Fibroblast of skin of scalp (primary cell): ENCODE measurements around the gene FAM131C.
A peak's percentile ranks its signal among the peaks of the same experiment; 100 is the strongest.
"Not testable (repeated sequence)": the region's sequence is repeated elsewhere in the genome, so short reads cannot be mapped to it uniquely, and the experiment has no call there.

Experiments used
- DNase-seq: peaks from one replicate; pipeline ENCODE4 v3.0.0-alpha.2; 2013

The FAM131C gene

DNA sequence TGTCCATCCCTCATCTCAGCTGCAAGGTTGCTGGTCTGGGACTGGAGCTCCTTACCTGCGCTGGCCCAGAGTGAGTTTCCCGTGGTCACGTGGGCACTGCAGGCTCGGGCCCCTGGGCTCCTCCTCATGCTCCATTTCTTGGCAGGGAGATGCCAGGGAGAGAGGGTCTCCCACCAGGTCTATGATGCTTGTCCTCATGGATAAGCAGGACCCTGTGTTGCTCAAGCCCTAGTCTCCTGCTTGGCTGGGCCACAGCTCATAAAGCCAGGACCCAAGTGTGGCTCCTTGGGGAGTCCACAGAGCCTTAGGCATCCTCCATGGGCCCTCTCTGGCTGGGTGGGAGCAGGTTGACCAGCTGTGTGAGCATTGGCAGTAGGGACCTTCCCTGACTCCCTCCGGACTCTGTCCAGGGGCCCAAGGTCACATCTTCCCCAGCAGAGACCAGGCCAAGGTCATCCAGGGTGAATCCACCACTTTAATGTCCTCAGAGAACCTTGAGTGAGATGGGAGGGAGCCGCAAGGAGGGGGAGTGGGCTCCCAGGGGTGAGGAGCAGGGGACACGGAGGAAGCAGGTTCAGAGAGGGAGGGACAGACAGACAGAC lies 16.0 kb downstream of the FAM131C start:
- not testable (repeated sequence) for DNase-seq

DNA sequence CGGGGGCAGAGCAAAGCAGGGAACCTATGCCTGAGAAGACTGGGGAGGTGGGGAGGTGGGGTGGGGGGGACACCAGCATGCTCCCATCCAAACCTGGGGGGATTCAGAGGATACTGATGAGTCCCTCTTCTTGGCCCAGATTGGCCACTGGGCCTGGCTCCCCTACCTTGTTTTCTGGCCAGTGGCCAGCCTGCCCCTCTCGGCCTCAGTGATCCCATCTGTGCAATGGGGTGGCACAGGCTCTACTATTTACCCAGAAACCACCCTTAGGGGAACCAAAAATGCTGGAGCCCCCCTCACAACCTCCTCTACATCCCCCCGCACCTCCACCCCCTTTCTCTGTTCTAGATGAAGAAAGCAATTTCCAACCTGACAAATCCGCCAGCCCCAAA lies 16.9 kb downstream of the FAM131C start:
- not testable (repeated sequence) for DNase-seq

DNA sequence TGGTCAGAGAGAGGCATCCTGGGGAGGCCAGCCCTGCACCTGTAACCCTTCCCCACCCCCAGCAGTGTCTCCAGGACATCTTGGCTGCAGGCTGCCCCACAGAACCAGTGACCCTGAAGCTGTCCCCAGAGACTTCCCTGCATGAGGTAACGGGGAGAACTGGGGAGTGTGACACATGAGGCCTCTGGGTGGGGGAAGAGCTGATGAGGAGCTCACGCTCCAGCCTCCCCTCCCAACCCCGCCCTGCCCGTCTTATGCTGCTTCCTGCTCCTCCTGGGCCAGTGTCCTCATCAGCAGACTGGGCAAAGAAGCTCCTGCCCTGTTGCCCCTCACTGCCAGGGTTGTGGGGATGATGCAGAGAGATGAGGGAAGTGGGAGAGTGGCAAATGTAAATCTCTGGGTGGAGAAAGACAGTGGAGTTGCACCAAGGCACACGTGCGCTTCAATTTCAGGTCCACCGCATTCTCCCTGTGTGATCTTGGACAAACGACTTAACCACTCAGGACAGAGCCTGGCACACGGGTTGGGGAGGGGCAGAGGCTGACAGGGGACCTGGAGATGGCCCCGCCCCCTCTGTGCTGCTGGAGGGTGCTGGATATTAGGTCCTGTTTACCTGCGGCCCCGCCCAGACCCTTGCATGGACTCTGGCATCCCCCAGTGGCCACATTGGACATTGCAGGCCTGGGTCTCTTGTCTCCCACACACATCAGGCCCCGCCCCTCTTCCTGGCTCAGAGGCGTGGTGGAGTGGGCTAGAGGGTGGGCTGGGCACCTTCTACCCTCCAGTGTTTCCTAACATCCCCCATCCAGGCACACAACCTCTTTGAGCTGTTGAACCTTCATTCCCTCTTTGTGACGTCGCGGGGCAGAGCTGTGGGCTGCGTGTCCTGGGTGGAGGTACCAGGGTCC lies 17.6 kb downstream of the FAM131C start:
- DNase-seq, result peak; percentile 71

DNA sequence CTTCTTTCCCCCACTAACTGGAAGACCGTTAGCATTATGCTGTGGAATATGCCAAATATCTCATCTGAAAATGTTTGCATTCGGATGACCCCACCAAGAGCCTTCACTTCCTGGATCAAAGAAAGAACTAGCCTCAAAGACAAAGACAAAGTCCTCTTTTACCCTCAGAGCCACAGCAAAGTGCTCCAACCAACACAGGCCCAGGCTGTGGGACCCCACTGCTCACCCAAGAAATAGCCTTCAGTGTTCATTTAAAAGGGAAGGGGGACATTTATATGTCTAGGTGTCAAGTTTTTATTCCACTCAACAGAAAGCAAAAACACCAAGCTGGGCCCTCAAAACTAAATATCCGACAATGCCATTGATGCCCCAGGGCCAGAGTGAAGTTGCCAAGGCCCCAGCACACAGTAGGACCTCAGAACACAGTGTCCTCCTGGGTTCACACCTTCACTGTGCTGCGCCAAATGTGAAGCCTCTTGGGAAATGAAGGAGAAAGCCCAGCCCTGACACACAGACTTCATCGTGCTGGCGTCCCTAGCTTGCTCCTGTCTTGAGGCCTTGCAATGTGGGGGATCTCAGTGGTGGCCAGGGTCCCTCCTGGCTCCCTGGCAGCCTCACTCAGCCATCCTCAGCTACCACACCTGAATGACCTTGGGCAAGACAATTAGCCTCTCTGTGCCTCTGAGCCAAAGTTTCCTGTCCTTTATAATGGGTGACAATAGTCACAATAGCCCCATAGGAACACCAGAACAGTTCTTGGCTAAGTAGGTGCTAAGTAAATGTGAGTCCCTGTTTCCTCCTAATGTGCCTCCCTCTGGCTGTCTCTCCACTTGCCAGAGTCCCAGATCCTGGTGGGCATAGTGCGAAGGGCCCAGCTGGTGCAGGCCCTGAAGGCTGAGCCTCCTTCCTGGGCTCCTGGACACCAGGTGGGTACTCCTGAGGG lies 18.6 kb downstream of the FAM131C start:
- no peak for DNase-seq

DNA sequence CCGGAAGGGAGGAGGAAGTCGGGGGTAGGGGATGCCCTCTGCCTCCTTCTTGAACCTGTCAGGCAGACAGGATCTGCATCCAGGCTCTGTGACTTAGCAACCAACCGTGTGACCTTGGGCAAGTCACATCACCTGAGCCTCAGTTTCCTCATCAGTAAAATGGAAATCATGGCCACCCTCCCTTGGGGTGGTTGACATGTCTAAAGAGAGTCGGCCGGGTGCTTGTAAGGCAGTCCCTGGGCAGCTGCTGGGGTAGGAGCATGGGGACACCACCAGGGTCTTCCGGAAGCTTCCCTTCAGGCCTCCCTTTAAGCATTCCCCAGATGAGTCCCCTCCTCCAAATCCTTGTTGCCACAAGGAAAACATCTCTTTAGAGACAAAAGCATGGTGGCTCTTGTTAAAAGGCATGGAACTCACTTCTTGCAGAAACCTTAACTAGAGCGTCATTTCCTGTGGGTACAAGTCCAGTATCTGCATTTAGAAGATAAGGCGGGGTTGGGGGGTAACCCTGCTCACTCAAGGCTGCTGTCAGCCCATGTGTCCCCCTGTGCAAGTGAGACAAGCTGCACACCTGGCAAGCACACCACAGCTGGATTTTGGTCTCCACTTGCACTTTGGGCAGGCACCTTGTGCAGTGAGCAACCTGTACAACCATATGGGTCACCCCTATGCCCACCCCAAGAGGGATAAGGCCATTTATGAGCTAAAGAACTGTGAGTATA lies 19.5 kb downstream of the FAM131C start:
- no peak for DNase-seq

DNA sequence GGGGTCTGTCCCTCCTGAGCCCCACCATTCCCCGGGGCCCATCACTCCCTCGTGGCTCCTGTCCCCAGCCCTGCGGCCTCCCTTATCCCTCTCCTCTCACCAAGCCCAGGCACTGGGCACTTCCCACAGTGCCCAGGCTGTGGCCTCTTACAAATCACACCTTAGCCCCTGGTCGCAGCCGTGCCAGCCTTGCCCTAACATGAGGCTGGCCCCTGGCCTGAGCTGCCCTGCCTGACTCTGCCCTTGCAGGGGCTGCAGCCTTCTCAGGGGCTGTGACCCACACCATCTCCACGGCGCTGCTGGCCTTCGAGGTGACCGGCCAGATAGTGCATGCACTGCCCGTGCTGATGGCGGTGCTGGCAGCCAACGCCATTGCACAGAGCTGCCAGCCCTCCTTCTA lies 21.5 kb downstream of the FAM131C start:
- DNase-seq, result not testable (repeated sequence)

DNA sequence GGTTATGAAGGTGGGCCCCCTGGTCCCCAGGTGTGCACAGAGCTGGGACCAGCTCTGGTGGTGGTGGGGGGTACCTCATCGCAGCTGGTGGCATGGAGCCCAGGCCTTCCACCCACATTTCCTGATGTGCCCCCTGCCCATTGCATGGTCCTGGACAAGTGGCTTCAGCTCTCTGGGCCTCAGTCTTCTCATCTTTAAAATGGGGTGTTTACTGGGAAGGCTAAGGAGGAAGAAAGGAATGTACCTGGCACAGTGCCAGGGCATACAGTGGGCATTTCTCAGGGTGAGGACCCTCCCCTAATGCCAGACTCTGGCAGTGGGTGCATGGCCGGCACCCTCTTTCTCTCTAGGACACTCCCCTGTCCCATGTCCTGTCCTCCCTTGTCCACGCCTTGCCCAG lies 22.4 kb downstream of the FAM131C start:
- DNase-seq, result no peak

DNA sequence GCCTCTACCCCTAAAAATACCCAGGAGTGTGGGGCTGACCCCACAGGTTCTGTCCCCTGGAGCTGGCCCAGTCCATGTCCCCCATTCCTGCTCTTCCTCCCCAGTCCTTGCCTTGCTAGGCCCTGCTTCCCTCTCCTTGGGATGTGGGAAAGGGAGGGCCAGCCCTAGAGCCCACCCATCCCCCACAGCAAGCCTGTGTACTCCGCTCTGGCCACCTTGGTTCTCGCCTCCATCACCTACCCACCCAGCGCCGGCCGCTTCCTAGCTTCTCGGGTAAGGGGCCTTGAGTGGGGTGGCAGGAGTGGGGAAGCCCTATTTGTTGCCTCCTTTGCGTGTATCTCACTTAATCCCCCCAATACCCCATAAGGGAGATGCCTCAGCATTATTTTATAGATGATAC lies 23.1 kb downstream of the FAM131C start:
- DNase-seq, result no peak

DNA sequence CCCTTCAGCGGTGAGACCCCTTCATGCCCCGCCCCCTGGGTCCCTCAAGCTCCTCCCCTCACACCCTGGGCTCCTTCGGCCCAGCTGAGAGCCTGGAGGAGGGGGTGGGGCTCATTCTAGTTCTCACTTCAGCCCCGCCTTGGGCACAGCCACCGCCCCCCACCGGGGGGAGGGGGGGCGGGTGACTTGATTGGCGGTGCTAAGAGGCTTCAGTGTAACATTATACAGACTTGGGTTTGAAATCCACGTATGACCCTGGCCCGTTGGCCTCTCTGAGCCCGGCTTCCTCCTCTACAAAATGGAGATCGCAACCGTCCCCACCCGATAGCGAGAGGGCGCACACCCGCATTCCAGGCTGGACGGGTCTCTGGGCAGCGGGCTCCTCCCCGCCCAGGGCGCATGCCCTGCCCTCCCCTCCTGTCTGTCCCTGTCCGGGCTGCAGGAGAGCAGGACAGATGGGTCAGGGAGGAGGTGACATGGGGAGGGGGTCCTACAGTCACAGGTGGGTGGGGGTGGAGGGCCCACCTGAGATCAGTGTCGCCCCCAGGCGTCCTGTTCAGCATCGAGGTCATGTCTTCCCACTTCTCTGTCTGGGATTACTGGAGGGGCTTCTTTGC lies 24.8 kb downstream of the FAM131C start:
- DNase-seq, result peak; percentile 67

DNA sequence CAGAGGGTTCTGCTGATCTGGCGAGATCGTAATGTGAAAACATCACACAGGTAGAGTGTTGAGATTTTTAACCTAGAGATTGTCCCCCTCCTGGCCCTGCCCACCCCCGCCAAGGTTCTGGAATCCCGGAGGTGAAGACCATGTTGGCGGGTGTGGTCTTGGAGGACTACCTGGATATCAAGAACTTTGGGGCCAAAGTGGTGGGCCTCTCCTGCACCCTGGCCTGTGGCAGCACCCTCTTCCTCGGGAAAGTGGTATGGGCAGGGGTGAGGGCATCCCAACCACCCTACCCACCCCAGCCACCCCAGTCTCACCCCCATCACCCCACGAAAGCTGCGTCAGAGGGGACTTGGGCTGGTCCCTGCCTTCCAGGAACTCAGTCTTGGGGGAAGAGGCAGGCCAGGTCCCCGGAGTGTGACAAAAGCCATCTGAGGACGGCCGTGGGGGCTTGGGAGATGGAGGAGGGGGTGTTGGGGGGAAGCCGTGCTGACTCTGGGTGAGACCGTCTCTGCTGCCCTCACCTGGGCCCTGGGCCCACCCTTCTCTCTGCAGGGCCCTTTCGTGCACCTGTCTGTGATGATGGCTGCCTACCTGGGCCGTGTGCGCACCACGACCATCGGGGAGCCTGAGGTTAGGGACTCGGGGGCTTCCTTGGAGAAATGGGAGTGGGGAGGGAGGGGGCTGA lies 25.5 kb downstream of the FAM131C start:
- no peak for DNase-seq

DNA sequence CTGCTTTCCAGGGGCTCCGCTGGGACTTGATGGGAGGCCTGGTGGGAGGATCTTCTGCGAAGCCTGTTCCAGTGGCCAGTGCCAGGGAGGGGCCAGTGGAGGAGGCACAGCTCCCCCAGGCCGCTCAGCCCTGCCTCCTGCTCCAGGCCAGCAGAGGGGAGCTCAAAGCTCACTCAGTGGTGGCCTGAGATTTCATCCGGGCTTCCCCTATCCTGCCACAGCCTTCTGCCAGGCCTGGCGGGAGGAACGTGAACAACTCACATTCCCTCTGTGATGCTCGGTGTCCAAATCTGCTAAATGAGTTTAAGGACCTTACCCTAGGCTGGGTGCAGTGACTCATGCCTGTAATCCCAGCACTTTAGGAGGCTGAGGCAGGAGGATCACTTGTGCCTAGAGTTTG lies 26.6 kb downstream of the FAM131C start:
- DNase-seq, result peak; percentile 36

DNA sequence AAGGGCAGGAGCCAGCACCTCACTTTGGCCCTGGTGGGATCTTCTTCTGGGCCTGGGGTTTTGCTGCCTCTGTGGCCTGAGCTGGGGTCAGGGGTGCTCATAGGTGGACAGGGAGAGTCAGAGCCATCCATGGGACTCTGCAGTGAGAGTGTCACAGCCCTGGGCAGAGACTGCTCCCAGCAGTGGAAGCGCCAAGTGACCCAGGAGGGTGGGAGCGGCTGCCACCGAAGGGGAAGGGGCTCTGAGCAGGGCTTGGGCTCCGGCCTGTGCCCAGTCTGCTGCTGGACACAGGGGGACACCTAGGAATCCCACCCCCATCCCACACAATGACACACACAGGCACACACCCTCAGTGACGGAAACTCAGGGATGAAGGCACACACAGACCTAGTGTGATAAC lies 29.5 kb downstream of the FAM131C start:
- no peak for DNase-seq

DNA sequence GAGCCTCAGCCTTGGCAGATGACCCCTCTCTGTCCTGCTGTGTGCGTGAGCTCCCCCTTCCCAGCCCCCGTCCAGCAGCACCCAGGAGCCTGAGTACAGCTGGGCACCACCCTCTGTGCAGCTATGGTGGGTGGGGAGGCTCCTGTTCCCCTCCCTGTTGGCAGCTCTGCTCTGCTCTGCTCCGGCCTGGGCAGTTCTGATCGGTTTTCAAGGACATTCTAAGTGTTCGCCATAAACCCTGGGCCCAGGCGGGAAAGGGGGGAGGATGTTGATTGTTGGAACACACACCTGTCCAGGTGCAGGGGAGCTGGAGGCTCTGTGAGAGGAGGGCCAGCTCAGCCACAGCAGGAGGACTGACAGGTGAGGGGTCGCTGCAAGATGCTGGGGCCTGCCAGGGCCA lies 29.9 kb downstream of the FAM131C start, which contains the start of gene CLCNKB:
CLCNKB (plus strand) TSS at position 262 of the 400 bp plus-strand sequence. CDS start 711 bp downstream, outside the sequence.
- DNase-seq, result no peak

DNA sequence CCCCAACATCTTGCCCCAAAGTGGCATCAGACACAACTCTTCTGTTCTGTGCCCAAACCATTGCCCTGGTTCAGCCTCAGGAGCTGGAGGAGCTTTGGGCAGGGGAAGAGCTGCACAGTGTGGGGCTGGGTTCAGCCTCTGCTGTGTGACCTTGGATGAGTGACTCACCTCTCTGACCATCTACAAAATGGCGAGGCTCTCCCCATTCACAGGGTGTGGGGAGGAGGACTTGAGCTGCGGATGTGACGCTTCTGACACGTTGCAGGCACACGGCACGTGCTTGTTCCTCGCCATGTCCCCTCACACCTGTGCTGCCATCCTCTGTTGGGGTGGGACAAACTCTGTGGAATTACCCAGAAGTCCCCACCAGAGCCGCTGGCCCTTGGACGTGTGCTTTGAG lies 30.8 kb downstream of the FAM131C start:
- not testable (repeated sequence) for DNase-seq

DNA sequence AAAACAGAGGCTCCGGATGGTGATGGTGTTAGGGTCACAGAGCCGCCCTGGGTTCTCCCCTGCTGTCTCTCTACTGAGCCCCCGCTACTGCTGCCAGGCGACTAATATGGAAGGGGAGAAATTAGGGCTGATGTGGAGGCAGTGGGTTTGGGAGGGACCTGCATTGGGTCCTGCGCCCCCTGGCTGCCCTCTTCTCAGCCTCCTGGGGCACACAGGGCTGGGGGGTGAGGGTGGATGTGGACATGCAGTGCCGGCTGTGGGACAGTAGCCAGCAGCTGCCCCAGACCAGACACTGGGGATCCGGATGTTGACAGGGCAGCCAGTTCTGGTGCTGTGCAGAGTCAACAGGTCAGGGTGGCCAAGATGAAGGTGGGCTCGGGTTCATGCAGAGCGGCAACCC lies 31.4 kb downstream of the FAM131C start:
- DNase-seq, result no peak

DNA sequence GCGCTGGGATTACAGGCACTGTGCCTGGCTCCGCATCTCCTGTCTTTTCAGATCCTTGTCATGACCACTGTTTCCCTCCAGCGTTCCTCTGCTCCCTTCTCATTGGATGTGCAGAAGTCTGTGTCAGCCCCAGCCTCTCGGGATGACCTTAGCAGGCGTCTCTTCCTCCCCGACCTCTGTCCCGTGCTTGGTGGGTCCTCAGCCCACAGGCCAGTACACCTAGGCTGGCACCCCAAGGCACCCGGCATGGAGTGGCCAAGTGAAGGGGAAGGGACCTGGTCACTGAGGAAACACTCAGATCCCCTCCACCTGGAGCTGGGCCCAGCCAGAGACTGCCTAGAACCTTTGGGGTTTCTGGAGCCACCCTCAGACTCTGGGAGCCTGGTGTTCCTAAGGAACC lies 32.3 kb downstream of the FAM131C start:
- DNase-seq, result no peak

DNA sequence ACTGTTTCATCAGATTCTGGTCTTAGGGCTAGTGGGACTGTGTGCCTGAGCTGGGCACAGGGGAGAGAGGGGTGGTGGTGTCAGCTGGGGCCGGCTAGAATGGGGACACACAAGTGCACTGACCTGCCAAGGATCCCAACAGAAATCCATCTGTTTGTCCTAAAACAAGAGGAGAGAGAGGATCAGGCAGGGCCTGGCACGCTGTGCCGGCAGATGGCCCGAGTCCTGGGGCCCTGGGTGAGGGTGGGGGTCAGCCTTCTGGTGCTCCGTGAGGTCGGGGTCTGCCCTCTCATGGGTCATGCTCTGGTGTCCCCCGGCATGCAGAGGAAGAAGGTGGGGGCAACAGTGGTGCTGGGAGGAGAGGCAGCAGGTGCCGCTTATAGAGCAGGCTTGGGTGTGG lies 33.6 kb downstream of the FAM131C start:
- not testable (repeated sequence) for DNase-seq

DNA sequence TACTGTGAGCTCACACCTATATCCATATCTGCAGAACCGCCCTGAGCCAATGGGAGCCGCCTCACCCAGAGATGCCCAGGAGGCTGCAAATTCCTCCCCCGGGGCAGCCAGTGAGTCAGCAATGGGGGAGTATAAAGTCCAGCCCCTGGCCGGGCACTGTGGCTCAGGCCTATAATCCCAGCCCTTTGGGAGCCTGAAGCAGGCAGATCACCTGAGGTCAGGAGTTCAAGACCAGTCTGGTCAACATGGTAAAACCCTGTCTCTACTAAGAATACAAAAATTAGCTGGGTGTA lies 34.9 kb downstream of the FAM131C start:
- DNase-seq, result no peak

DNA sequence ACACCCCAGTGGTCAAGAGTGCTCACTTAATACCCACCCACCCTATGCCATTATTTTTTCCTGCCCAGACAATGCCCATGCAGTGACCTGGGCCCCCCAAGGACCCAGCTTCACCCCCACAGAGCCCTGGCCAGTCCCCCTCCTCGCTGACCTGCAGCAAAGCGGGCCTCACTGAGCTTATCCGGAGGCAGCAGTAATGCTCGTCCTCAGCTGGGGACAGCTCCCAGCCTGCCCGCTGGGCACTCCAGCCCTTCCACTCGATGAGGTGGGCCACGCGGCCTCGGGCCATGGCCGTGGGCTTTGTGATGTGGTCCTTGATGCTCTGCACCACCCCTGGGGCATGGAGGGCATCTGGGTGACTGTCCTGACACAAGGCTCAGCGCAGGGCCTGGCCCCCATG lies 37.0 kb downstream of the FAM131C start:
- not testable (repeated sequence) for DNase-seq

DNA sequence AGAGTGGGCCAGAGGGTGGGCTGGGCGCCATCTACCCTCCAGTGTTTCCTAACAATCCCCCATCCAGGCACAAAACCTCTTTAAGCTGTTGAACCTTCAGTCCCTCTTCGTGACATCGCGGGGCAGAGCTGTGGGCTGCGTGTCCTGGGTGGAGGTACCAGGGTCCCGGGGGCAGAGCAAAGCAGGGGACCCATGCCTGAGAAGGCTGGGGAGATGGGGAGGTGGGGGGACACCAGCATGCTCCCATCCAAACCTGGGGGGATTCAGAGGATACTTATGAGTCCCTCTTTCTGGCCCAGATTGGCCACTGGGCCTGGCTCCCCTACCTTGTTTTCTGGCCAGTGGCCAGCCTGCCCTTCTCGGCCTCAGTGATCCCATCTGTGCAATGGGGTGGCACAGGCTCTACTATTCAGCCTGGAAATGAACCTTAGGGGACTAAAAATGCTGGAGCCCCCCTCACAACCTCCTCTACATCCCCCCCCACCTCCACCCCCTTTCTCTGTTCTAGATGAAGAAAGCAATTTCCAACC lies 40.3 kb downstream of the FAM131C start:
- DNase-seq, result not testable (repeated sequence)
